ENCODE measurements around the gene ST3GAL3. TPM values are rescaled to one million over a fixed set of nuclear protein-coding genes. Genes with fewer than 3 reads are reported as not detected.

The ST3GAL3 gene
- total RNA-seq, 1 donor from 2014 or later, result 11.4 TPM

DNA sequence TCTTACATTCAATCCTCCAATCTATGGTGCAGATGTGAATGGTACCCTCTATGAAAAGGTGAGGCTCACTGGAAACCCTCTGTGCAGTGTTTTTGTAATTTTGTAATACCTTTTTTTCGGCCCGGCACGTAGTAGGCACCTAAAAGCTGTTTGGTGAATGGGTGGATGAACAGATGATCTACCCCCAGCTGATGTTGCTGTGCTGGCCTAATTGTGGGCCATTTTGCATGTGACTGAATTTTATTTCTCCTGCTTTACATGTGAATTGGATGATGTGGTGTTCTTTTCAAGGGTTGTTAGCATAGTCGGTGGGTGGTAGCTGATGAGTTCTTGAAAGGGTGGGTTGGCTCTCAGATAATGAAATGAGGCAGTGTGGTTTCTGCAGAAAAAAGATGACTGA, 47.0 kb upstream of the ST3GAL3 start:
- no peak overlapping the region for H3K27ac ChIP-seq (ENCODE audit: low read depth, low read length)
- peaks cover 22% of the 10 kb centered on the region for H3K36me3 Mint-ChIP-seq (ENCODE audit: low read depth, unreplicated experiment)

GRCh38 chr1:43664369-43664768, 43.0 kb upstream of the ST3GAL3 start:
- H3K4me1 ChIP-seq (ENCODE audit: insufficient read depth, low read length), result peaks cover 11% of the 10 kb centered on the region
- DNase-seq (ENCODE audit: low read depth), result no peak
- H3K9ac ChIP-seq (ENCODE audit: low read length), result no peak overlapping the region
- H3K36me3 Mint-ChIP-seq (ENCODE audit: low read depth, unreplicated experiment), result peaks cover 46% of the 10 kb centered on the region
- no peaks in the 10 kb centered on the region for H3K27me3 Mint-ChIP-seq (ENCODE audit: low read depth, unreplicated experiment)
- no peaks in the 10 kb centered on the region for H3K9me3 ChIP-seq (ENCODE audit: insufficient read depth, low read depth, low read length)
- H3K4me3 ChIP-seq (ENCODE audit: insufficient read depth, low read depth, low read length), result no peak overlapping the region
- H3K27me3 ChIP-seq (ENCODE audit: insufficient read depth, low read length), result no peaks in the 10 kb centered on the region
- peaks cover 4% of the 10 kb centered on the region for H3K79me2 ChIP-seq (ENCODE audit: insufficient read depth, low read length)
- H3K4me2 ChIP-seq (ENCODE audit: low read length), result no peak overlapping the region
- H3K4me1 Mint-ChIP-seq (ENCODE audit: low read depth, unreplicated experiment), result peaks cover 20% of the 10 kb centered on the region
- no peak overlapping the region for H3K4me3 Mint-ChIP-seq (ENCODE audit: unreplicated experiment)
- peak overlapping the region; percentile 21 for H3K27ac Mint-ChIP-seq (ENCODE audit: unreplicated experiment)
- peaks cover 55% of the 10 kb centered on the region for H4K20me1 ChIP-seq (ENCODE audit: insufficient read depth, low read length)
- FAIRE-seq, result no peak
- H3K27ac ChIP-seq (ENCODE audit: low read depth, low read length), result no peak overlapping the region
- TF ChIP-seq EZH2 (IDR thresholded peaks at IDR 0.05; ENCODE audit: insufficient read depth, low read length), result no peak
- TF ChIP-seq, protein P1, sequence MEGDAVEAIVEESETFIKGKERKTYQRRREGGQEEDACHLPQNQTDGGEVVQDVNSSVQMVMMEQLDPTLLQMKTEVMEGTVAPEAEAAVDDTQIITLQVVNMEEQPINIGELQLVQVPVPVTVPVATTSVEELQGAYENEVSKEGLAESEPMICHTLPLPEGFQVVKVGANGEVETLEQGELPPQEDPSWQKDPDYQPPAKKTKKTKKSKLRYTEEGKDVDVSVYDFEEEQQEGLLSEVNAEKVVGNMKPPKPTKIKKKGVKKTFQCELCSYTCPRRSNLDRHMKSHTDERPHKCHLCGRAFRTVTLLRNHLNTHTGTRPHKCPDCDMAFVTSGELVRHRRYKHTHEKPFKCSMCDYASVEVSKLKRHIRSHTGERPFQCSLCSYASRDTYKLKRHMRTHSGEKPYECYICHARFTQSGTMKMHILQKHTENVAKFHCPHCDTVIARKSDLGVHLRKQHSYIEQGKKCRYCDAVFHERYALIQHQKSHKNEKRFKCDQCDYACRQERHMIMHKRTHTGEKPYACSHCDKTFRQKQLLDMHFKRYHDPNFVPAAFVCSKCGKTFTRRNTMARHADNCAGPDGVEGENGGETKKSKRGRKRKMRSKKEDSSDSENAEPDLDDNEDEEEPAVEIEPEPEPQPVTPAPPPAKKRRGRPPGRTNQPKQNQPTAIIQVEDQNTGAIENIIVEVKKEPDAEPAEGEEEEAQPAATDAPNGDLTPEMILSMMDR (IDR thresholded peaks at IDR 0.05; ENCODE audit: insufficient read depth, low read depth, low read length), result no peak
- peaks cover 83% of the 10 kb centered on the region for H3K36me3 ChIP-seq (ENCODE audit: insufficient read depth, low read length)
- H2AFZ ChIP-seq (ENCODE audit: low read depth, low read length), result no peak overlapping the region
- no peaks in the 10 kb centered on the region for H3K9me3 Mint-ChIP-seq (ENCODE audit: unreplicated experiment)

More for the DNA sequence above, 47.0 kb upstream of the ST3GAL3 start:
- no peaks in the 10 kb centered on the region for H3K4me1 ChIP-seq (ENCODE audit: insufficient read depth, low read length)
- DNase-seq (ENCODE audit: low read depth) (no peak), FAIRE-seq (no peak)
- H3K27me3 ChIP-seq (ENCODE audit: insufficient read depth, low read length), result no peaks in the 10 kb centered on the region
- no peak overlapping the region for H3K4me2 ChIP-seq (ENCODE audit: low read length)
- peaks cover 4% of the 10 kb centered on the region for H3K79me2 ChIP-seq (ENCODE audit: insufficient read depth, low read length)
- H3K27me3 Mint-ChIP-seq (ENCODE audit: low read depth, unreplicated experiment), result no peaks in the 10 kb centered on the region
- H4K20me1 ChIP-seq (ENCODE audit: insufficient read depth, low read length), result peaks cover 43% of the 10 kb centered on the region
- TF ChIP-seq, protein P1 (IDR thresholded peaks at IDR 0.05; ENCODE audit: insufficient read depth, low read depth, low read length), result no peak
- TF ChIP-seq EZH2 (IDR thresholded peaks at IDR 0.05; ENCODE audit: insufficient read depth, low read length), result no peak
- H3K4me1 Mint-ChIP-seq (ENCODE audit: low read depth, unreplicated experiment), result peaks cover 2% of the 10 kb centered on the region
- no peak overlapping the region for H3K4me3 ChIP-seq (ENCODE audit: insufficient read depth, low read depth, low read length)
- H3K9me3 Mint-ChIP-seq (ENCODE audit: unreplicated experiment), result no peaks in the 10 kb centered on the region
- H3K9me3 ChIP-seq (ENCODE audit: insufficient read depth, low read depth, low read length), result no peaks in the 10 kb centered on the region
- H3K4me3 Mint-ChIP-seq (ENCODE audit: unreplicated experiment), result no peak overlapping the region
- no peak overlapping the region for H3K27ac Mint-ChIP-seq (ENCODE audit: unreplicated experiment)
- peaks cover 62% of the 10 kb centered on the region for H3K36me3 ChIP-seq (ENCODE audit: insufficient read depth, low read length)
- H2AFZ ChIP-seq (ENCODE audit: low read depth, low read length), result no peak overlapping the region
- H3K9ac ChIP-seq (ENCODE audit: low read length), result no peak overlapping the region

DNA sequence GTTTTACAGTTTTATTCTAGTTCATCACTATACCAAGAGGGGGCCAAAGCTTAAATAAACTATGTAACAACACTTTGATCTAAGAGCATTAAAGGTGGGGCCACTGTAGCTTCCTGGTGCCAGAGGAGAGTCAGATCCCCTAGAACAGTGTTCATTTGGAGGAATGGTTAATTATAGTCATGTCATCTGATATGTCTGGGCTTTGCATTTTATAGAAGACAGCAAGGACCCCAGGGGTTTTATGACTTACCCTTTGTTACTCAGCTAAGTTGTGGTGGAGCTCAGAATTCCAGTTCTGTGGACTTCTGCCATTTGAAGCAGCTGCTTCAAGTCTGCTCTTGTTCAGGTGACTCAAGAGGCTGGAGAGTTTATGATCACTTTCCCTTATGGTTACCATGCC, 40.7 kb upstream of the ST3GAL3 start:
- Histone ChIP-seq H3K27me3 (ENCODE audit: insufficient read depth, low read length) (no peaks in the 10 kb centered on the region), H3K4me1 (ENCODE audit: insufficient read depth, low read length) (peaks cover 20% of the 10 kb centered on the region), H3K9ac (ENCODE audit: low read length) (no peak overlapping the region), H2AFZ (ENCODE audit: low read depth, low read length) (no peak overlapping the region), H3K27ac (ENCODE audit: low read depth, low read length) (no peak overlapping the region), H3K9me3 (ENCODE audit: insufficient read depth, low read depth, low read length) (no peaks in the 10 kb centered on the region), H3K36me3 (ENCODE audit: insufficient read depth, low read length) (peaks cover 85% of the 10 kb centered on the region), H3K79me2 (ENCODE audit: insufficient read depth, low read length) (peaks cover 4% of the 10 kb centered on the region), H3K4me3 (ENCODE audit: insufficient read depth, low read depth, low read length) (no peak overlapping the region), H4K20me1 (ENCODE audit: insufficient read depth, low read length) (peaks cover 61% of the 10 kb centered on the region), H3K4me2 (ENCODE audit: low read length) (no peak overlapping the region)
- no peak overlapping the region for H3K4me3 Mint-ChIP-seq (ENCODE audit: unreplicated experiment)
- no peaks in the 10 kb centered on the region for H3K9me3 Mint-ChIP-seq (ENCODE audit: unreplicated experiment)
- FAIRE-seq (no peak), DNase-seq (ENCODE audit: low read depth) (no peak)
- TF ChIP-seq, protein P1 (IDR thresholded peaks at IDR 0.05; ENCODE audit: insufficient read depth, low read depth, low read length), result no peak
- no peak for TF ChIP-seq EZH2 (IDR thresholded peaks at IDR 0.05; ENCODE audit: insufficient read depth, low read length)
- no peaks in the 10 kb centered on the region for H3K27me3 Mint-ChIP-seq (ENCODE audit: low read depth, unreplicated experiment)
- H3K4me1 Mint-ChIP-seq (ENCODE audit: low read depth, unreplicated experiment), result peaks cover 29% of the 10 kb centered on the region
- H3K36me3 Mint-ChIP-seq (ENCODE audit: low read depth, unreplicated experiment), result peaks cover 49% of the 10 kb centered on the region
- H3K27ac Mint-ChIP-seq (ENCODE audit: unreplicated experiment), result peak overlapping the region; percentile 41

Data from astrocyte (in vitro differentiated cells and primary cell).